GM21619 (cell line): ENCODE data around the gene GJB3.
"Not testable (repeated sequence)": the region's sequence is repeated elsewhere in the genome, so short reads cannot be mapped to it uniquely, and the experiment has no call there.

Experiments used
- ATAC-seq: cut with Tn5 transposase; IDR thresholded peaks from one replicate; pipeline ENCODE4 v1.9.1; 2021; ENCODE audit not compliant: unreplicated experiment

The GJB3 gene

DNA sequence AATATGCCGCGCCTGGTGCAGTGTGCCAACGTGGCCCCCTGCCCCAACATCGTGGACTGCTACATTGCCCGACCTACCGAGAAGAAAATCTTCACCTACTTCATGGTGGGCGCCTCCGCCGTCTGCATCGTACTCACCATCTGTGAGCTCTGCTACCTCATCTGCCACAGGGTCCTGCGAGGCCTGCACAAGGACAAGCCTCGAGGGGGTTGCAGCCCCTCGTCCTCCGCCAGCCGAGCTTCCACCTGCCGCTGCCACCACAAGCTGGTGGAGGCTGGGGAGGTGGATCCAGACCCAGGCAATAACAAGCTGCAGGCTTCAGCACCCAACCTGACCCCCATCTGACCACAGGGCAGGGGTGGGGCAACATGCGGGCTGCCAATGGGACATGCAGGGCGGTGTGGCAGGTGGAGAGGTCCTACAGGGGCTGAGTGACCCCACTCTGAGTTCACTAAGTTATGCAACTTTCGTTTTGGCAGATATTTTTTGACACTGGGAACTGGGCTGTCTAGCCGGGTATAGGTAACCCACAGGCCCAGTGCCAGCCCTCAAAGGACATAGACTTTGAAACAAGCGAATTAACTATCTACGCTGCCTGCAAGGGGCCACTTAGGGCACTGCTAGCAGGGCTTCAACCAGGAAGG, 4.3 kb downstream of the GJB3 start:
- ATAC-seq = no peak

GRCh38 chr1:34785875-34786470, 5.0 kb downstream of the GJB3 start:
- ATAC-seq = no peak

DNA sequence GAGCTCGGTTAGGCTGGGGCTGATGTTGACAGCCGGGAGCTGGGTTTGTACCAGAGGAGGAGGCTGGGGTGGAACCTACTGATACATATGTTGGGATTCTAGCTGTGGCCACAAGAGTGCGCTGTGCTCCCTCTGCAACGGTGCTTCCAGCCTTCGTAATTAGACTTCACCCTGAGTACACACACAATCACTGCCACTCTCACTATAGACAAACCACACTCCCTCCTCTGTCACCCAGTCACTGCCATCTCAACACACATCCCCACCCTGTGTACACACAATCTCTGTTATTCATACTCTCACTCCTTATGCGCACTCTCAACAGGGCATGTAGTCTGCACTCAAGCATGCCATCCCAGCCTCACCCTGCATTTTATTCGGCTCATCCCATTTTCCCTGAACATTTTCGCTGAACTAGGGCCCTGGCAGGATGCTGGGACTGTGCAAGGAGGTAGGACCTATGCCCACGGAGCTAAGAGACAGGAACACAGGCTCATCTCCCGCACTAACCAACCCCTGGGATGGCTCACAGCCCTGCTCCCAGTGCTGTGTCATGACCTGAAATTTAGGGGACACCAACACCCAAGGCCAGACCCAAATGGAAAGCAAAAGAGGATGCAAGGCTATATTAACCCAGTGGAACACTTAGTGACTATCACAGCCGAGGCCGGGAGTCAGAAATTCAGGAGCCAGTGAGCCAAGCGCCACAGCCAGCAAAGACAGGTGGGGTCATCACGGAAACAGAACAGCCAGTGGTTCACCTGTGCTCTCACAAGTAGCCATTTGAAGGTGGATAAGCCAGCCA, 5.7 kb downstream of the GJB3 start:
- peak; percentile 77 for ATAC-seq

DNA sequence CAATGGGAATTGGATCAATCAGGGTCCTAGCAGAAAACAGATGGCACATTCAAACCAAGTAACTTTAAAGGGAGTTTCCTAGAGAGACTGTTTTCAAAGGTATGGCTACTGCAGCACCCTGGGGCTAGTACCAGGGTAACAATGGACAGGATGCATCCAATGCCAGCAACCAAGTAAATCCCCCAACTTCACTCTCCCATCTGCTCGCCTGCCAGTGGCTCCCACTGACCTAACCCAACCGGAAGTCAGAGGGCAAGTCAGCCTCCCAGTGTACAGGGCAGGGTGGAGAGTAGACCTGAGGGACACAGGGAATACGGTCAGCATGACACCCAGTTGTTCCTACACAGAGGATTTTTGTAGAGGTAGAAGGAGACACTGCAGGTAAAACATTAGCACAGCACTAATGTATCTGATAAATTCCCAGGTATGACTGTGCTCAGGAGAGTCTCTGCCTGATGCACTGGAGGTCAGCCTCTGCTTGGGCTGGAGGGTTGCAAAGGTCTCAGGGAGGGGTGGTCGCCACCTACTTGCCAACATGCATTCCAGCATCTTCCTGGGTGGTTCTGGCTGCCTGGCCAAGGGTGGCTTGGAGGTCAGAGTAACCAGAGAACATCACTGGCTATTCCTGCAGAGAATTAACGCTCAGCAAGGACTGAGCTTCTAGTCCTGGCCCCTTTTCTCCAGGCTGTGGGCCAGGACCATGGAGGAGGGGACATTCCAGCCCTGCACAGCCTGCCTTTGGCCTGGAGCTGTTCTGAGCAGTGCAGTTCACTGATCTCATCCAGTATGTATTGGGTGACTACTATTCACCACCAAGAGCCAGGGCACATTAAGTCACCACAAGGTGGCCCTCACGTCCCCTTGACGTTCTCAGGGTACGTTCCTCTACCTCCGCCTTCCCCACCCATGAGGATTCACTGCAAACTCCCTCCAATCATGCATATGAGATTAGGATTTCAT, 6.7 kb downstream of the GJB3 start:
- ATAC-seq = no peak

DNA sequence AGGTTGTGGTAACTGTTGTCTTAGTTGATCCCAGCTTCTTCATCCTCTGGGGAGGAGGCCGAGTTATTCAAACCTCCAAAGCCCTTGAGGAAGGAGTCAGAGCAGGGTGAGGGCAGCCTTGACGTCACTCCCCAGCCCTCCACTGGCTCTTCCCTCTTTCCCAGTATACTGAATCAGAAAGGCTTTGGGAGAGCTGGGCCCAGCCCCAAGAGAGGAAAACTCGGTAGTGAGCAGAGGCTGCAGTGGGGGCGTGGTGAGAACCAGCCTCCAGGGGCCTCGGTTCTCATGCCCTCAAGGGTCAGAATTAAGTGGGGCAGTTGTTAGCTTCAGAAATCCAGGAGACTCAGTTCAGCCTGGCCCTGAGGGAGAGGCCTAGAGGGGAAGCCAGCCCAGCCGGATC, 10.0 kb downstream of the GJB3 start:
- ATAC-seq = no peak

- no peak for ATAC-seq
Measured at GRCh38 chr1:34792424-34792823, 11.4 kb downstream of the GJB3 start.

GRCh38 chr1:34792868-34793727, 12.1 kb downstream of the GJB3 start, which contains the start of gene GJA4:
Gene GJA4, plus strand, starts transcription at chr1:34792999. Its CDS starts 1,215 bp downstream, at chr1:34794214.
- ATAC-seq = no peak

GRCh38 chr1:34794001-34794789, 13.2 kb downstream of the GJB3 start:
- no peak for ATAC-seq

DNA sequence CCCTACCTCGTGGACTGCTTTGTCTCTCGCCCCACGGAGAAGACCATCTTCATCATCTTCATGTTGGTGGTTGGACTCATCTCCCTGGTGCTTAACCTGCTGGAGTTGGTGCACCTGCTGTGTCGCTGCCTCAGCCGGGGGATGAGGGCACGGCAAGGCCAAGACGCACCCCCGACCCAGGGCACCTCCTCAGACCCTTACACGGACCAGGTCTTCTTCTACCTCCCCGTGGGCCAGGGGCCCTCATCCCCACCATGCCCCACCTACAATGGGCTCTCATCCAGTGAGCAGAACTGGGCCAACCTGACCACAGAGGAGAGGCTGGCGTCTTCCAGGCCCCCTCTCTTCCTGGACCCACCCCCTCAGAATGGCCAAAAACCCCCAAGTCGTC, 13.8 kb downstream of the GJB3 start:
- ATAC-seq = no peak

DNA sequence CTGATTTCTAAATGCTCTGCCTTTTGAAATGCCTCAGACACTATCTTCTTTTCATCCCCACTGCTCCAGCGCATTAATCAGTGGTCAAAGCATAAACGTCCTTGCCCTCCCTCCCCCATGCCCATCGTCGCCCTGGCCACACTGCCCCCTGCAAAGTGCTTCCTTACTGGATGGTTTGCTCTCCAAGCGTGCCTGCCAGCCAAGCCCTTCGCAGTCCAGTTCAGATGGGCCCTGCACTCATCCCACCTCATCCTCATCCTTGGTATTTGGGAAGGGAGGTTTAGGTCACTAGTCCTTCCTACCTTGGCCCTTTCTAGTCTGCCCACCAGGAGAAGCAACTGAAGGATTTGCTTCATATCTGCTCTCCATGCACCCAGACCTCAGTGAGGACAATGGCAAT, 14.9 kb downstream of the GJB3 start:
- ATAC-seq = no peak

GRCh38 chr1:34796990-34797389, 16.0 kb downstream of the GJB3 start:
- ATAC-seq = peak; percentile 66

DNA sequence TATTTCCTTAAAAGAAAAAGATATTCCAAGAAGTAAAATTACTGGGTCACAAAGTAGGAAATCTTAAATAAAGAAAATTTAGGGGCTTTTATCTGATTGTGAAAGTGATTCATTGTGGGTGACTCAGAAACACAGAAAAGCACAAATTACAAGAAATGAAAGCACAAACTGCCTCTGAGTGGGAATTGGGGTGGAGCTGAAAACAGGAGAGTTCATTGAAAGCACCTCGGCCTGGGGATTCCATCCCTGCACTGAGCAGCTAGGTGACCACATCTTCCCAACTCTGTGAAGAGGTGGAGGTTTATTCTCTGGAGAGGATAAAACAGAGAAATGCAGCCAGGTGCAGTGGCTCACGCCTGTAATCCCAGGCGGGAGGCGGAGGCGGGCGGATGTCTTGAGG, 19.2 kb downstream of the GJB3 start:
- ATAC-seq = no peak

GRCh38 chr1:34803770-34804169, 22.8 kb downstream of the GJB3 start:
- no peak for ATAC-seq

- ATAC-seq = no peak
Measured at GRCh38 chr1:34806396-34806795, 25.4 kb downstream of the GJB3 start.

- ATAC-seq = no peak
Measured at GRCh38 chr1:34808051-34808810, 27.2 kb downstream of the GJB3 start.

DNA sequence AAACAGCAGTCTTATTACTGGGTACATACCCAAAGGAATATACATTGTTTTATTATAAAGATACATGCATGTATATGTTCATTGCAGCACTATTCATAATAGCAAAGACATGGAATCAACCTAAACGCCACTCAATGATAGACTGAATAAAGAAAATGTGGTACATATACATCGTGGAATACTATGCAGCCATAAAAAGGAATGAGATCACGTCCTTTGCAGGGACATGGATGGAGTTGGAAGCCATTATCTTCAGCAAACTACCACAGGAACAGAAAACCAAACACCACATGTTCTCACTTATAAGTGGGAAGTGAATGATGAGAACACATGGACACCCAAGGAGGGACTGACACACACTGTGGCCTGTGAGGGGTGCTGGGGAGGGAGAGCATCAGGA, 29.8 kb downstream of the GJB3 start:
- not testable (repeated sequence) for ATAC-seq

- ATAC-seq = no peak
Measured at GRCh38 chr1:34816332-34816731, 35.3 kb downstream of the GJB3 start.

- no peak for ATAC-seq
Measured at GRCh38 chr1:34816778-34817177, 35.8 kb downstream of the GJB3 start.

- ATAC-seq = not testable (repeated sequence)
Measured at GRCh38 chr1:34818862-34819261, 37.8 kb downstream of the GJB3 start.
